GM21515 (cell line): ENCODE measurements around the gene NRXN3.
"Not testable (repeated sequence)": the region's sequence is repeated elsewhere in the genome, so short reads cannot be mapped to it uniquely, and the experiment has no call there.

Source experiments
- ATAC-seq: cut with Tn5 transposase; IDR thresholded peaks from one replicate; pipeline ENCODE4 v1.9.1; 2021; ENCODE audit not compliant: unreplicated experiment

The NRXN3 gene

DNA sequence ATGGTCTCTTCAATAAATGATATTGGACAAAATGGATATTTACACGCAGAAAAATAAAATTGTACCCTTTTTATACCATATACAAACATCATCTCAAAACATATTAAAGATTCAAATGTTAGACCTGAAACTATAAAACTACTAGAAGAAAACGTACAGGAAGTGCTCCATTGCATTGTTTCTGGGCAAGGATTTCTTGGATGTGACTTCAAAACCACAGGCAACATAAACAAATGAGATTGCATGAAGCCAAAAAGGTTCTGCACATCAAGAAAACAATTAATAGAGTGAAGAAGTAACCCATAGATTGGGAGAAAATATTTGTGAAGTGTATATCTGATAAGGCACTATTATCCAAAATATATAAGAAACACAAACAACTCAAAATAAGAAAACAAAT is 812.4 kb downstream of the NRXN3 start:
- no peak for ATAC-seq

GRCh38 chr14:78983126-78983525 is 813.0 kb downstream of the NRXN3 start:
- ATAC-seq = no peak

DNA sequence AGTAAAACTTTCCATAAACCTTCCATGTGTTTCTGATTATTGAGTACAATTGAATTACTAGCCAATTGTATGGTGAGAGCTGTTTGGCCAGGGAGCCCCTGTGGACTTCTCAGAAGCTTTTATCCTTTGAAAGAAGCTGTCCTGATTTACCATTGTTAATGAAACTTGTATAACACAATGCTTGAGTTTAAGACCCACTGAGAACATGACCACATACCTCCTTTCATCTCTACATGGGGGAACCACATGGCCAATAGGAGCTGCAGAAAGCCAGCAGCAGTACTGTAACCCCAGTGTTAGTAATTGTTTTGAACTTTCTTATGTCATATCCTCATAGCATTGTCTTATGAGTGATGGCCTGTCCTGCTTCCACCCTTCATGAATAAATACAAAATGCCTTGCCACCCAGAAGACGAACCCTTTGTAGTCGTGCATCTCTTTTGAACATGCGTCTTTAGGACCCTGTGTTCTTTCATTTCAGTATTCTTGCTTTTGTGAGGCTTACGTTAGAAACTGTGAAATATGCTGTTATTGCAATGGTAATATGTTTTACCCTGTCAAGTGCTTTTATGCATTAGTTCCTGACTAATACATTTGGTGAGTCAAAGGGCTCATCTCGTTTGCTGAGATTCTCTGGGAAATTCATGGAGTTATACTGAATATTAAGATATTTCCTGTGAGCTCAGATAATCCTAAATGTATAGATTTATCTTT is 815.7 kb downstream of the NRXN3 start:
- no peak for ATAC-seq

- no peak for ATAC-seq
Observed at GRCh38 chr14:78986989-78987388, 816.8 kb downstream of the NRXN3 start.

GRCh38 chr14:78989221-78989620 is 819.0 kb downstream of the NRXN3 start:
- ATAC-seq = no peak

DNA sequence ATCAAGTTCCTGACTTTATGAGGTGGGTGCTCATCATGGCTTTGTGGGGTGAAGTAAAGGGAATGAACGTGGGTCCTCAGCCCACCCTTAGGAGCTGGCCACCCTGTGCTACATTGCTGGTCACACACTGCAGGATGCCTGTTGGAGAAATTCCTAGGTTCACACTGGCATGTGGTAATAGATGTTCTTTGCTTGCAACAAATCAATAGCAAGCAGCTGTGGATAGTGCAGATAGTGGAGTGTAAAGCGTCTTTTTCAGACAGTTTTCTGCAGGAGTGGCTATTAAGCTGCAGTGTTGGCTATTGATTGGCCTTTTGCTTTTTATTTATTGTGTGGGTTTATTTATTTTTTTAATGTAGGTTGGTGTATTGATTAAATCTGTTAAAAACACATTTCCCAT is 822.7 kb downstream of the NRXN3 start:
- no peak for ATAC-seq

DNA sequence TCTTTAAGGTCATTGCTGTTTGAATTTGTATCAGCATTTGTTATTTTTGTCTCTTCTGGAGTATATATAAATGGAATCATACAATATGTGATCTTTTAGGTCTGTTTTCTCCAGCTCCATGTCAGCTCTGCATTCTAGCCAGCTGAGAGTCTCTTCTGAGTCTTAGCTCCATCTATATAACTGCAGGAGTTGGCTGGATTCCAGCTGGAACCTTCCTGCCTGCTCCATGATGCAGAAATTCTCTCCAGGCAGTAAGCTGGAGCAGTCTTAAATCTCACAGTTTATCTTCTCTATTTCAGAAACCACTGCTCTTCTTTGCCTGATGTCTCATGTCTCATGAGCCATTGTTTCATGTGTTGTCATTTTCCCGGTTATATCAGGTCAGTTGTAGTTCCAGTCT is 827.6 kb downstream of the NRXN3 start:
- no peak for ATAC-seq

GRCh38 chr14:79009286-79009685 is 839.1 kb downstream of the NRXN3 start:
- no peak for ATAC-seq

DNA sequence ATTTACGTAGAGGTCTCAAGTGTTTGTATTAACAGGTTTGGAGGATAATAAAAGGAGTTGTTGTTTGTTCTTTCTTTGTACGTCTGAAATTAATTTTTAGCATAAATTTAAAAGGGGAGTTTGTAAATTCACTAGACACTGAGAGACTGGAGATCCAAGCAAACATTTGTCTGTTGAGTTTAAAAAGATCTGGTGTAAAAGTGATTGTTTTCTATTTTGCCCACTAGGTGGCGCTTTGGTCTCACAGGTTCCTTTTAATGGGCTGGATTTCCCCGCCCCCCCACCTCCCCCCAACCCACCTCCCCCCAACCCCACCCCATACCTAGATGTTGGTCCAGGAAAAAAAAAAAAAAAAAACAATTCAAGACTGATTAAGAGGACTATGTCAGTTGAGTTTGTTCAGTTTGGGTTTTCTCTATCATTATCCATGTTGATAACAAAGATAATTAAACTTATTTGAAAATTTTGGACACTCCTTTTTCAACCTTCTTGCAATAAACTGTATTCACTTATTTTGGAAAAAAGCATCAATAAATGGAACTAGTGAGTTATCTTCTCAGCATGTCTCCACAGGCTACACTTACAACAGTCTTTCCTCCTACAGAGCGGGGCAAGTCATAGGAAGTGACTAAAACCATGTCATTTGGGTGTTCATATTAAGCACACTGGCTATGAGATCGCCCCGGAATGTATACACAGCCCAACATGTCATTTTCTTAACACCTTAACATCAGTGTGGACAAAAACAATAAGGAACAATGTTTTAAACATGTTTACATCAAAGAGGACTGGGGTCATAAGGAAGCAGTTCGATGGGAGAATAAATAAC is 841.1 kb downstream of the NRXN3 start:
- no peak for ATAC-seq

DNA sequence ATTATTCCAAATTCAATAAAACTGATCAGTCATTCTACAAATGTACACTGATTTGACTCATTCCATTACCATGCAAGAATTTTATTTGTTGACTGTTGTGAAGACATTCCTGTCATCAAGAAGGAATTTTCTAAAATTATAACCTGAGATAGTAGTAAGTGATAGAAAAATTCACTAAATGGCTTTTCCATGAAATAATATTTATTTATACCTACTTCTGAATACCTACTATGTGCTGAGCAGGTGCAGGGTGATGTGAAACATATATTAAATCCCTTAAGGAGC is 841.7 kb downstream of the NRXN3 start:
- no peak for ATAC-seq

DNA sequence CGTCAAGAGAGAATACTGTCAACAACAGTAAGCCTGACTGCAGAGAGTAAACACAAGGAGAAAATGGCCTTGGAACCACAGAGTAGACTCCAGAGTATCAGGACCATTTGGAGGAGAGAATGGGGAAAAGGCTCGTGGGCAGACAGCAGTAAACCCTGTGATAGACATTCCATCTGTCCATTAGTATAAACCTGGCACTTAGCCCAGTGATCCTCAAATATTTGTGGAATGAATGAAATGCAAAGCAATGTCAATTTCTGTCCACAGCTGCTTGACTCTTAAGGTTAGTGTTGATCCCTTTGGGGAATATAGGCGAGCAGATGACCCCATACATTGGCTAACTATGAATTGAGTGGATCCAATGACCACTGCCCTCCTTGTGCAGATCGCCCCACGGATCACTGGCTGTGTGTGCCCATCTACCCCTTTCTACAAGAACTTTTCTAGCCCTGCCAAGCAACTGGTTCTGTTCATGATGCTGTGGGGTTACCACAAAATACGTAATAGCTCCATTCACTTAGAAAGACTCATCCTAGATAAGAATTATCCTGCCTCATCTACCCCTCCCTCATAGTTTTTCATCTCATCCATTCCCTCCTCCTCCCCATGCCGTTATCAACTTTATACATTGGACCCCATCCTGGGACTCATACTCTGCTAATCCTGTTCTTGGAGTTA is 846.8 kb downstream of the NRXN3 start:
- ATAC-seq = no peak

DNA sequence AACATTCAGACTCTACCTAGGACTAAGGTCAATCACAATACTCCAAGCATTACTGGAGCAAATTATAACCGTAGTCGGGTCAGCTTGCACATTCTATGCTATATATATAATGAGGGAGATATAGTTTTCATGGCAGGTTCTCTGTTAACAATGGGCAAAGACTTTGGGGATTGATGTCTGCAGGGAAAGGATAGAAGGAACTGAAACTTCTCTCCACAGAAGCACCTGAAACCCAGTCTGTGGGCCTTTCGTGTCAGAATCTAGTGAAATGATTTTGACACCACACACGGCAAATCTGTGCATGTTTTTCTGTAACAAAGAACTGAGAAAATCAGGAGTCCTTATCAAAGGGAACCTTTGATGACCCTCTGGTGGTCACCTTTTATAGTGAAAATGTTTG is 847.4 kb downstream of the NRXN3 start:
- ATAC-seq = no peak

- no peak for ATAC-seq
Observed at GRCh38 chr14:79018836-79019235, 848.7 kb downstream of the NRXN3 start.

- not testable (repeated sequence) for ATAC-seq
Observed at GRCh38 chr14:79019898-79020297, 849.7 kb downstream of the NRXN3 start.

- ATAC-seq = no peak
Observed at GRCh38 chr14:79021766-79022165, 851.6 kb downstream of the NRXN3 start.

- no peak for ATAC-seq
Observed at GRCh38 chr14:79027138-79027537, 857.0 kb downstream of the NRXN3 start.

- ATAC-seq = no peak
Observed at GRCh38 chr14:79028281-79028680, 858.1 kb downstream of the NRXN3 start.

DNA sequence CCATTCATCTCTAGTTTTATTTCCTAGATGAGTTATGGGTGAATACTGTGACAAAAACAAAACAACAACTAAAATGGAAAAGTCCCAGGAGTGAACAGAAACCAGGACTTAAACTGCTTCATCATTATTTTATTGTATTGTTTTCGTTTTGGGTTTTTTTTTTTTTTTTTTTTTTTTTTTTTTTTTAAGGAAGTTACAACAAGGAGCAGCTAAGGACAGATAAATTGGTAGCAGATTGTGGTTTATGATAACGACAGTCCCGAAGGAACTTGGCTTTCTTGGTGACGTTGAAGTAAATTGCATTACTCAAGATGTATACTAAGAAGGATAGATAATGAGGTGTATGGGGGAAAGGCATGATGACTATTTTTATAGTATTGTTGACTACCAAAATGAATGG is 866.3 kb downstream of the NRXN3 start:
- no peak for ATAC-seq

DNA sequence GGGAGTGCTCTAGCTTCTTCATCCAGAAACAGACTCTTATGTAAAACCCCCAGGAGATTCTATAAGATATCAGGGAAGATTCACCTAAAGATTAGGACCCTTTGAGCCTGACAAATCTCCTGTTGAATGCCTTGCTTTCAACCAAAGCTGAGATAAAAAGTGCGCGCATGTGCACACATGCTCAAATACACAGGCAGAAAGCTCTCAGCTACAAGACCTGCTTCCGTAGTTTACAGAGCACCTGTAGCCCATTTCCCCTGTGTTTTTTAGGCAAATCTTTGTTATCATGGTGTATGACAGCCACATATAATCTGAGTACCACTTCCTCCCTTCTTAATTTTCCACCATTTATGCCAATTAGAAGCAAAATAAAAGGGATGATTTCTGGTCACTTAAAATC is 866.9 kb downstream of the NRXN3 start:
- no peak for ATAC-seq

DNA sequence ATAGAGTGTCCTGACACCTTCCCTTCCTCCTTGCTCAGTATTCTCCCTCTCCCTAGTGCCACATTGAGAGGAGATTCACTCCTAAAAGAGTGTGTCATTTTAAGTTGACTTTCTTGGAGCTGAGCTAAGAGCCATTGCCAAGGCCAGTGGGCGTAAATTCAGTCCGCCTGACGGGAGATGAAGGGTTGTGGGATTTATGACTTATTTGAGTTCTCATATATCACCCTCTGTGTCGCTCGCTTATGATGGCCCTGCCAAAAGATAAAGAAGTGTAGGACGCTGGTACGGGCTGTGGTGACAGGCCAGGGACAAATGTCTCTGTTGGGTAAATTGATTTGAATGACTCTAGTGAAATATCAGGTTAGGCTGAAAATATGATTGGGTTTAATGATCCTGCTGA is 867.4 kb downstream of the NRXN3 start:
- ATAC-seq = no peak

DNA sequence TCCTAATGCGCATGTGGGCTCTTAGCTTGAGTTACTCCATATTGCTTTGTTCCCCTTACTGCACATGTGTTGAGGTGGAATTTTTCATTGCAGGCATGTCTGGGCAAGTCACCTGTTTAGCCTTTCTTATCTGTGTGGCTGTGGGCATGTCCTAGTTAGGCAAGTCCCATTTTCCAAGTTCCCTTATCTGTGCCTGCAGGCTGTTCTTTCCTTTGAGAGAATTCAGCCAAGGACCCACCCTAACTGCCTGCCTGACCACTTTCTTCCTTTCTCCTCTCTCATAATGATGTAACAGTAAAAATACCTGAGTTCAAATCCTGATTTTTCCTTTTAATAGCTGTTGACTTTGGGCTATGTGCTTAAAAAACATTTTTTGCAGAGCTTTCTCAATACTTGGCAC is 870.6 kb downstream of the NRXN3 start:
- no peak for ATAC-seq

DNA sequence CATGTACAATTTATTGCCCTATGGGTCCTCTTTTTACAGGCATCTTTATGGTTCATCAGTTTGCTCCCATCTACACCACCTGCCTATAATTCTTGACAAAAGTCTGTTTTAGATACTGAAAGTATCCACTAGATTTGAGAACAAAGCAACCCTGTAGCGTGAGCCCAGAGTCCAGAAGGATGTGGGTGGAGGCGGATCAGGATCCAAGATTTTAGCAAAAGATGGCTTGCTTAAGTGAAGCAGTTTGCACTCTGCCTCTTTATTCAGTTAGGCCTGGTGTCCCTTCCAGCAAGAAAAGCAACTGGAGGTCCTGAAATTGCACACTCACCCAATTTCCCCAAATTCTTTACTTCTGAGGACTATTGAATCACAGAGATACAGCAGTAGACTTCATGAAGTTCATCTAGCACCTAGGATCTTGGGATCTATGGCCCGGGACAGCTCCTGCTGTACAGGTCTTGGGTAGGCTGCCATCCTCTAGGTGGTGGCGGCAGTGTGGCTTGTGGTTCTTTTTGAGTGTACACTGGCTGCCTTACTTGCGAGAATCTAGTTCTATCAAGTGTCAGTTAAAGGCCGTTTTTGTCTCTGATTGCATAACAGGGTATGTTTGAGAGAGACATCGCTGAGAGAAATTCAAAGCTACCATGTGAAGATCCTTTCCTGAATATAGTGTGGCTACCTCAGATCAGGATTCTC is 873.2 kb downstream of the NRXN3 start:
- ATAC-seq = no peak
